CD14-positive monocyte (primary cell): ENCODE data around the gene SLC4A11. TPM values are rescaled to one million over a fixed set of nuclear protein-coding genes. Genes with fewer than 3 reads are reported as not detected.

ENCODE experiments used
- DNase-seq, 3 donors: peaks; one replicate each; pipeline ENCODE4 v3.0.0-alpha.2; 2011 to 2022
- H2AFZ ChIP-seq: 2 replicates; pipeline ENCODE4 v1.6.0; 2012; ENCODE audit warnings: mild to moderate bottlenecking, low read depth, low read length, inconsistent platforms; ENCODE audit not compliant: insufficient read depth, poor library complexity, severe bottlenecking
- H3K27ac ChIP-seq, 2 donors: 1 replicate in 1 of 2; 2 replicates in 1 of 2; pipeline ENCODE4 v1.5.1; 2012 to 2013; ENCODE audit warnings: low read length in 2 of 2, control low read depth in 1 of 2, inconsistent platforms in 1 of 2, low read depth in 1 of 2, mild to moderate bottlenecking in 1 of 2
- H3K27me3 ChIP-seq, 2 donors: one replicate each; pipeline versions ENCODE4 v1.6.0 to v1.6.1; 2011 to 2013; ENCODE audit warnings: low read length in 2 of 2; ENCODE audit not compliant: control insufficient read depth in 2 of 2, insufficient read depth in 2 of 2
- H3K36me3 ChIP-seq, 2 donors: replicated peaks in 1 of 2; 1 replicate in 1 of 2; 2 replicates in 1 of 2; pipeline versions ENCODE4 v1.5.1 to v1.6.1; 2012 to 2013; ENCODE audit warnings: low read length in 2 of 2, control low read depth in 1 of 2, inconsistent platforms in 1 of 2, mild to moderate bottlenecking in 1 of 2; ENCODE audit not compliant: insufficient read depth in 2 of 2, control insufficient read depth in 1 of 2
- H3K4me1 ChIP-seq, 2 donors: 1 replicate in 1 of 2; 2 replicates in 1 of 2; pipeline versions ENCODE4 v1.5.1 to v1.6.1; 2012 to 2013; ENCODE audit warnings: low read length in 2 of 2, control low read depth in 1 of 2, inconsistent platforms in 1 of 2, mild to moderate bottlenecking in 1 of 2, moderate library complexity in 1 of 2; ENCODE audit not compliant: insufficient read depth in 2 of 2, control insufficient read depth in 1 of 2
- H3K4me2 ChIP-seq: replicated peaks from 2 replicates; pipeline ENCODE3; 2012; ENCODE audit warnings: low read length, moderate library complexity, mild to moderate bottlenecking; ENCODE audit not compliant: poor library complexity, severe bottlenecking; ENCODE audit errors: extremely low read depth
- H3K4me3 ChIP-seq, 3 experiments: fragments of 200-600 bp in 1 of 3; sonication (generic) in 1 of 3; replicated peaks in 1 of 3; 1 replicate in 2 of 3; 2 replicates in 1 of 3; pipeline ENCODE4 v1.5.1; 2011 to 2013; ENCODE audit warnings: low read length in 3 of 3, mild to moderate bottlenecking in 3 of 3, control low read depth in 2 of 3, low read depth in 2 of 3, inconsistent platforms in 1 of 3, moderate library complexity in 1 of 3
- H3K79me2 ChIP-seq: 2 replicates; pipeline ENCODE4 v1.6.0; 2012; ENCODE audit warnings: mild to moderate bottlenecking, control low read depth, inconsistent platforms, low read length, moderate library complexity; ENCODE audit not compliant: insufficient read depth
- H3K9ac ChIP-seq: 2 replicates; pipeline ENCODE4 v1.6.0; 2017; ENCODE audit warnings: low read length, mild to moderate bottlenecking; ENCODE audit not compliant: insufficient read depth, poor library complexity, severe bottlenecking
- H3K9me3 ChIP-seq, 2 donors: replicated peaks in 1 of 2; 1 replicate in 1 of 2; 2 replicates in 1 of 2; pipeline versions ENCODE4 v1.5.1 to v1.6.1; 2012 to 2013; ENCODE audit warnings: low read length in 2 of 2, control low read depth in 1 of 2; ENCODE audit not compliant: control insufficient read depth in 1 of 2, insufficient read depth in 1 of 2
- H4K20me1 ChIP-seq: 2 replicates; pipeline ENCODE4 v1.6.0; 2012; ENCODE audit warnings: mild to moderate bottlenecking, low read length, control low read depth, moderate library complexity; ENCODE audit not compliant: insufficient read depth
- H3K27ac Mint-ChIP-seq, 7 donors: one replicate each; pipeline ENCODE4 v1.8.0; 2020; ENCODE audit warnings: mild to moderate bottlenecking in 7 of 7, mixed read lengths in 7 of 7, moderate library complexity in 6 of 7, inconsistent platforms in 2 of 7
- H3K27me3 Mint-ChIP-seq, 3 donors: one replicate each; pipeline ENCODE4 v1.8.0; 2021 to 2022; ENCODE audit warnings: low read depth in 3 of 3, mild to moderate bottlenecking in 3 of 3, mixed read lengths in 3 of 3, moderate library complexity in 3 of 3, inconsistent platforms in 1 of 3
- H3K36me3 Mint-ChIP-seq, 2 donors: one replicate each; pipeline ENCODE4 v1.8.0; 2020; ENCODE audit warnings: mixed read lengths in 2 of 2, inconsistent platforms in 1 of 2, mild to moderate bottlenecking in 1 of 2
- H3K4me1 Mint-ChIP-seq: one replicate; pipeline ENCODE4 v1.8.0; 2020; ENCODE audit warnings: mild to moderate bottlenecking, mixed read lengths
- H3K4me3 Mint-ChIP-seq, 2 donors: one replicate each; pipeline ENCODE4 v1.8.0; 2020; ENCODE audit warnings: mild to moderate bottlenecking in 2 of 2, mixed read lengths in 2 of 2, moderate library complexity in 1 of 2
- H3K9me3 Mint-ChIP-seq, 7 donors: one replicate each; pipeline ENCODE4 v1.8.0; 2020 to 2022; ENCODE audit warnings: mixed read lengths in 7 of 7, mild to moderate bottlenecking in 6 of 7, moderate library complexity in 6 of 7, inconsistent platforms in 2 of 7
- WGBS: methylation state at CpG from one replicate; pipeline ENCODE4 v1.1.5; 2013; ENCODE audit warnings: missing lambda C conversion rate; ENCODE audit not compliant: insufficient coverage; 5-methylcytosine and 5-hydroxymethylcytosine counted together
- intact Hi-C, 2 donors: fragments of 100-400 bp; cut with micrococcal nuclease; formaldehyde crosslinking; loops; one replicate each; pipeline versions ENCODE4 v1.15.0 to v1.15.1; 2023
- polyA plus RNA-seq, 3 donors: library from polyadenylated mRNA; depleted of rRNA in 1 of 3; unstranded in 2 of 3; stranded (reverse) in 1 of 3; fragments of 300-500 nt in 2 of 3; fragments of >200 nt in 1 of 3; fragmentation: Illumina TruSeq in 2 of 3; gene quantifications; 1 replicate in 2 of 3; 2 replicates in 1 of 3; pipeline ENCODE4 v1.2.3, GENCODE V29; 2012 to 2021
- TF ChIP-seq, protein P1 (sequence below): fragments of 200-600 bp; IDR thresholded peaks from one replicate; pipeline ENCODE4 v1.8.0; 2022; ENCODE audit warnings: antibody characterized with exemption, mild to moderate bottlenecking

The SLC4A11 gene
- polyA plus RNA-seq, 3 donors, result 0.11 to 0.33 TPM; not detected in 1

DNA sequence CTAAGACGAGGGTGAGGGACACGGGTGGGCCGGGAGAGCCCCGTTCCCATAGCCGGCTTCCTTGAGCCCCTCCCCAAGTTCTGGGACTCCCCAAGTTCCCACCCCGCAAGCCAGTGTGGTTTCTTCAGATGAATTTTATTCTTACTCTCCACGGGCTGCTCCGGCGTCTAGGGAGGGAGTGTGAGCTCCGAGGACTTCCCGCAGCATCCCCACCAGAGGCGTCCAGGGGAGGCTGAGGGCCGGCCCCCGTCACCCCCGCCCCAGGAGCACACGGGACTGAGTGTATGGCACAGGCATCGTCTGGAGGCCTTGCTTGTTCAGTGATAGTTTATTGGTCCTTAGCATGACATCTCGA, 10.0 kb upstream of the SLC4A11 start:
- 0% methylated on average over 7 of the region's 18 CpGs for WGBS
- Histone ChIP-seq H3K27ac (no peak overlapping the region), H3K9me3 (peaks cover 0 to 14% of the 10 kb centered on the region in 2 donors), H3K4me2 (peak overlapping the region; percentile 41), H2AFZ (no peak overlapping the region), H3K36me3 (peaks cover 24 to 38% of the 10 kb centered on the region in 2 donors), H3K27me3 (peaks cover 16 to 61% of the 10 kb centered on the region in 2 donors), H3K79me2 (no peaks in the 10 kb centered on the region), H4K20me1 (peaks cover 9% of the 10 kb centered on the region), H3K4me3 (peak overlapping the region in 1 of 3 experiments; percentile 14), H3K4me1 (peaks cover 8 to 9% of the 10 kb centered on the region in 2 donors), H3K9ac (no peak overlapping the region)
- intact Hi-C loops, result no loop called here
- Mint-ChIP-seq H3K4me1 (peaks cover 12% of the 10 kb centered on the region), H3K4me3 (peak overlapping the region; percentile 43 to 70), H3K27ac (no peak overlapping the region), H3K36me3 (peaks cover 37 to 43% of the 10 kb centered on the region in 2 donors), H3K27me3 (peaks cover 49 to 67% (median 57%) of the 10 kb centered on the region in 3 donors), H3K9me3 (peaks cover 0 to 11% (median 0%) of the 10 kb centered on the region in 7 donors)
- TF ChIP-seq, protein P1, sequence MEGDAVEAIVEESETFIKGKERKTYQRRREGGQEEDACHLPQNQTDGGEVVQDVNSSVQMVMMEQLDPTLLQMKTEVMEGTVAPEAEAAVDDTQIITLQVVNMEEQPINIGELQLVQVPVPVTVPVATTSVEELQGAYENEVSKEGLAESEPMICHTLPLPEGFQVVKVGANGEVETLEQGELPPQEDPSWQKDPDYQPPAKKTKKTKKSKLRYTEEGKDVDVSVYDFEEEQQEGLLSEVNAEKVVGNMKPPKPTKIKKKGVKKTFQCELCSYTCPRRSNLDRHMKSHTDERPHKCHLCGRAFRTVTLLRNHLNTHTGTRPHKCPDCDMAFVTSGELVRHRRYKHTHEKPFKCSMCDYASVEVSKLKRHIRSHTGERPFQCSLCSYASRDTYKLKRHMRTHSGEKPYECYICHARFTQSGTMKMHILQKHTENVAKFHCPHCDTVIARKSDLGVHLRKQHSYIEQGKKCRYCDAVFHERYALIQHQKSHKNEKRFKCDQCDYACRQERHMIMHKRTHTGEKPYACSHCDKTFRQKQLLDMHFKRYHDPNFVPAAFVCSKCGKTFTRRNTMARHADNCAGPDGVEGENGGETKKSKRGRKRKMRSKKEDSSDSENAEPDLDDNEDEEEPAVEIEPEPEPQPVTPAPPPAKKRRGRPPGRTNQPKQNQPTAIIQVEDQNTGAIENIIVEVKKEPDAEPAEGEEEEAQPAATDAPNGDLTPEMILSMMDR, result no peak
- no peak for DNase-seq

DNA sequence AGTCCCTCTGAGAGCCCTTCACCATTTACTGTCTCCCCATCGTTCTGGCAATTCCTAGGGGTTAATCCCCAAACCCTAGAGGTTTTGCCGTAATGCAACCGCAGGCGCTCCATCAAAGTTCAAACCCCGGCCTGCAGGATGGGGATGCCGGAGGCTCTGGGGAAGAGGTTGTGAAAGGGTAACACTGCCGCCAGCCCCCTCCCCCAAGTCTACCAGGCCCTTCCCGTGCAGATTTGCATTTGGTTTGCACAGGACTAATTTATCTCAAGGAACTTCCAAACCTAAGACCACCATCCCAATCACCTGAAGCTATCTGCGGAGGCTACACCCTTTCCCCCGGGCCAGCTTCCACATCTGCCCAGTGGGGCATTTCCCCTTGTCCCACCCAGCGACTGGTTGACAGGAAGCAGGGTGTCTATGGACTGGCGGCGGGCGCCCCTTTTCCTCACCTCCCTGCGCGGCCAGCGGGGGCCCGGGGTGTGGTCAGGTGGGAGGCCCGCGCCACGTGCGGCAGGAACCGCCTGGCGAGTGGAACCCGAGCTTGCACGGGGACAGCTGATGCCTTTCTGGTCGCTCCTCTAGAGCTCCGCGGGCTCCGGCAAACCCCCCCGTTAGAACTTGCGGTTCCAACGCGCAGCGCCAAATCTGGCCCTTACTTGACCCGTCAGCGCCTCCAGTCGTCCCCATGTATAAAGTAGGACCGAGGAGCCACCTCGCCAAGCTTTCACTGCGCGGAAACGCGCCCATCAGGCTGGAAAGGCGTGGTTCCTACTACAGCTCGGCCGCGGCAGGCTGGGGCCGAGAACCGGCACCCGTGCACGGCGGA, 9.4 kb upstream of the SLC4A11 start:
- Histone ChIP-seq H2AFZ (no peak overlapping the region), H3K9me3 (peaks cover 0 to 14% of the 10 kb centered on the region in 2 donors), H3K9ac (no peak overlapping the region), H3K4me3 (peak overlapping the region in 1 of 3 experiments; percentile 14), H4K20me1 (peaks cover 9% of the 10 kb centered on the region), H3K4me2 (peak overlapping the region; percentile 41), H3K79me2 (no peaks in the 10 kb centered on the region), H3K36me3 (peaks cover 19 to 32% of the 10 kb centered on the region in 2 donors), H3K27me3 (peaks cover 16 to 66% of the 10 kb centered on the region in 2 donors), H3K4me1 (peaks cover 8 to 9% of the 10 kb centered on the region in 2 donors), H3K27ac (no peak overlapping the region)
- Mint-ChIP-seq H3K4me1 (peaks cover 12% of the 10 kb centered on the region), H3K27me3 (peaks cover 51 to 73% (median 63%) of the 10 kb centered on the region in 3 donors), H3K36me3 (peaks cover 33 to 37% of the 10 kb centered on the region in 2 donors), H3K27ac (no peak overlapping the region), H3K9me3 (peaks cover 0 to 11% (median 0%) of the 10 kb centered on the region in 7 donors), H3K4me3 (peak overlapping the region; percentile 43 to 70)
- WGBS, result under 1% methylated on average over 45 of the region's 53 CpGs
- TF ChIP-seq, protein P1, result no peak
- no peak for DNase-seq
- intact Hi-C loops, result no loop called here
